Activated B cell treated with CpG ODN at 0.5 μM for 24 hours (primary cell): ENCODE data around the gene MCM7. TPM values are rescaled to one million over a fixed set of nuclear protein-coding genes. Genes with fewer than 3 reads are reported as not detected.

Experiments used
- ATAC-seq: fragments of 200-7000 bp; cut with Tn5 transposase; one replicate; pipeline ENCODE4 v1.10.0; 2021; ENCODE audit warnings: low read depth, mild to moderate bottlenecking, moderate library complexity
- CTCF ChIA-PET: fragments of 350-600 bp; sonication (Branson Sonifier 250); formaldehyde crosslinking; loops from one replicate; lab custom pipeline; 2021; ENCODE audit warnings: antibody characterized with exemption; lab: Charles Lee
- POLR2A ChIA-PET: fragments of 350-600 bp; sonication (Branson Sonifier 250); formaldehyde crosslinking; loops from one replicate; lab custom pipeline; 2021; ENCODE audit warnings: antibody characterized with exemption; lab: Charles Lee
- DNase-seq: peaks from one replicate; pipeline ENCODE4 v3.0.0; 2022
- H3K27ac Mint-ChIP-seq: one replicate; pipeline ENCODE4 v1.8.0; 2020; ENCODE audit warnings: mixed read lengths
- H3K27me3 Mint-ChIP-seq: one replicate; pipeline ENCODE4 v1.8.0; 2021; ENCODE audit warnings: mixed read lengths
- H3K36me3 Mint-ChIP-seq: one replicate; pipeline ENCODE4 v1.8.0; 2021; ENCODE audit warnings: low read depth, mixed read lengths
- H3K4me1 Mint-ChIP-seq: one replicate; pipeline ENCODE4 v1.8.0; 2021; ENCODE audit warnings: mixed read lengths
- H3K4me3 Mint-ChIP-seq: one replicate; pipeline ENCODE4 v1.8.0; 2020; ENCODE audit warnings: mild to moderate bottlenecking, mixed read lengths
- H3K9me3 Mint-ChIP-seq: one replicate; pipeline ENCODE4 v1.8.0; 2020; ENCODE audit warnings: mixed read lengths
- CTCF ChIP-seq: fragments of 200-600 bp; IDR thresholded peaks from one replicate; pipeline ENCODE4 v1.8.0; 2022; ENCODE audit warnings: antibody characterized with exemption, mild to moderate bottlenecking
- intact Hi-C: fragments of 100-400 bp; cut with micrococcal nuclease; formaldehyde crosslinking; loops from one replicate; pipeline ENCODE4 v1.15.1; 2024
- total RNA-seq: library from RNA; stranded (reverse); gene quantifications from 2 replicates; pipeline ENCODE4 v1.2.3, GENCODE V29; 2022

Gene MCM7
- total RNA-seq, 1 donor from 2014 or later, result 99.7 TPM

DNA sequence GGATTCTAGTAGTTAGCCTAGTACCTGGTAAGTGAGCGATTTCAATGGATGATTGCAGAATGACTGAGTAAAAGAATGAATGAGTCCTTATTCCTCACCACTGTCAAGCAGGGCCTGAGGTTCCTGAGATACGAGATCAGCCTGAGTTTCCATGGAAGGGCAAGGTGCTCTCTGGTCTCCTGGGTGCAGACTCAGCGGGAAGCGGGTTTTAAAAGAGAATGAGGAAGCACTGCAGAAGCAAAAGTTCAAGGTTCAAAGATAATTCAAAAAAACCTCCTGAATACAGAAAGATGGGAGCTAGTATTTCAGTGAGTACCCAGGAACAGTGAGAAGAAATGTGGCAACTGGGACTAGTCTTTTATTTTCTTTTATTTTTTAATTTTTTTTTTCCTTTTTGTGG lies 24.0 kb downstream of the MCM7 start:
- peaks cover 68% of the 10 kb centered on the region for H3K36me3 Mint-ChIP-seq
- CTCF ChIA-PET, result no interaction called here

DNA sequence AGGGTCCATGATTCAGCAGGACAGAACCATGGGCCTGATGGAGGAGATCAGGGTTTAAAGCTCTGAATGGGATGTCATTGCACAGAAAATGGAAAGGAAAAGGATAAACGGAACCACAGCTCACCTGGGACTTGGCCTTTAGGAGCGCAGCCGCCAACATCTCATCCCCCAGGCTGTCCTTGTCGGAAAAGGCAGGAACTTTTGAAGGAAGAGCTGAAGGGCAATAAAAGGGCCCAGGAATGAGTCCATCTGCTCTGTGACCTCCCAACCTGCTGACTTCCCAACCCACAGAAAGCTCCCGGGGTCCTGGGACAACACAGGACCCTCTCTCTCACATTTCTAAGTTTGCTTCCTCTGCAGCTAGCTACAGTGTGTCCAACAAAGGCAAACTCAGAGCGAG lies 25.8 kb downstream of the MCM7 start:
- ChIA-PET CTCF (no interaction called here), POLR2A (interaction anchor here (0.6 kb wide), 1 partner anchor 59 kb away, joined by 3 read pairs; no protein-coding TSS in a partner anchor)
- ATAC-seq (no peak), DNase-seq (no peak)
- Mint-ChIP-seq H3K27me3 (no peaks in the 10 kb centered on the region), H3K36me3 (peaks cover 79% of the 10 kb centered on the region), H3K27ac (no peak overlapping the region), H3K4me3 (no peak overlapping the region), H3K4me1 (peaks cover 8% of the 10 kb centered on the region), H3K9me3 (peaks cover 17% of the 10 kb centered on the region)
- no peak for TF ChIP-seq CTCF
- intact Hi-C loops, result no loop called here

More for the DNA sequence above, 24.0 kb downstream of the MCM7 start:
- H3K4me1 Mint-ChIP-seq, result peaks cover 21% of the 10 kb centered on the region
- intact Hi-C loops, result no loop called here
- POLR2A ChIA-PET, result interaction anchor here (1.2 kb wide), 1 partner anchor 46 kb away, joined by 5 read pairs; no protein-coding TSS in a partner anchor
- peaks cover 6% of the 10 kb centered on the region for H3K9me3 Mint-ChIP-seq
- no peak for TF ChIP-seq CTCF
- H3K4me3 Mint-ChIP-seq, result no peak overlapping the region
- H3K27me3 Mint-ChIP-seq, result no peaks in the 10 kb centered on the region
- no peak overlapping the region for H3K27ac Mint-ChIP-seq
- no peak for DNase-seq
- no peak for ATAC-seq

DNA sequence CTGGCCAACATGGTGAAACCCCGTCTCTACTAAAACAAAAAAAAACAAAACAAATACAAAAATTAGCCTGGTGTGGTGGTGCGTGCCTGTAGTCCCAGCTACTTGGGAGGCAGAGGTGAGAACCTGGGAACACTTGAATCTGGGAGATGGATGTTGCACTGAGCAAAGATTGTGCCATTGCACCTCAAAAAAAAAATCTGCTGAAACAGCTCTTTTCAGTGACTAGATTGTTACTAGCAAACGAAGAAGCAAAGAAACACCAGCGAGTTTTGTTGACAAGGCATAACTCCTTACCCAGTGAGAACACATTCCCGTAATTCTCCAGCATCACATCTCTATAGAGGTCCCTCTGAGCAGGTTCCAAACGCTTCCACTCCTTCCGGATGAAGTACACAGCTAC lies 26.4 kb downstream of the MCM7 start:
- Mint-ChIP-seq H3K27ac (no peak overlapping the region), H3K4me3 (no peak overlapping the region), H3K36me3 (peaks cover 84% of the 10 kb centered on the region), H3K27me3 (no peaks in the 10 kb centered on the region), H3K9me3 (peaks cover 20% of the 10 kb centered on the region), H3K4me1 (peaks cover 3% of the 10 kb centered on the region)
- POLR2A ChIA-PET, result no interaction called here
- ATAC-seq, result no peak
- no peak for DNase-seq
- no peak for TF ChIP-seq CTCF
- intact Hi-C loops, result no loop called here
- CTCF ChIA-PET, result no interaction called here

- intact Hi-C loops, result no loop called here
- DNase-seq (no peak), ATAC-seq (no peak)
- TF ChIP-seq CTCF, result no peak
- Mint-ChIP-seq H3K36me3 (peaks cover 83% of the 10 kb centered on the region), H3K27ac (no peak overlapping the region), H3K4me1 (peaks cover 3% of the 10 kb centered on the region), H3K4me3 (no peak overlapping the region), H3K27me3 (no peaks in the 10 kb centered on the region), H3K9me3 (peaks cover 20% of the 10 kb centered on the region)
- ChIA-PET CTCF (no interaction called here), POLR2A (interaction anchor here (0.6 kb wide), 1 partner anchor 87 kb away, joined by 5 read pairs; no protein-coding TSS in a partner anchor)
Measured at GRCh38 chr7:100072462-100072861, 28.7 kb downstream of the MCM7 start.

DNA sequence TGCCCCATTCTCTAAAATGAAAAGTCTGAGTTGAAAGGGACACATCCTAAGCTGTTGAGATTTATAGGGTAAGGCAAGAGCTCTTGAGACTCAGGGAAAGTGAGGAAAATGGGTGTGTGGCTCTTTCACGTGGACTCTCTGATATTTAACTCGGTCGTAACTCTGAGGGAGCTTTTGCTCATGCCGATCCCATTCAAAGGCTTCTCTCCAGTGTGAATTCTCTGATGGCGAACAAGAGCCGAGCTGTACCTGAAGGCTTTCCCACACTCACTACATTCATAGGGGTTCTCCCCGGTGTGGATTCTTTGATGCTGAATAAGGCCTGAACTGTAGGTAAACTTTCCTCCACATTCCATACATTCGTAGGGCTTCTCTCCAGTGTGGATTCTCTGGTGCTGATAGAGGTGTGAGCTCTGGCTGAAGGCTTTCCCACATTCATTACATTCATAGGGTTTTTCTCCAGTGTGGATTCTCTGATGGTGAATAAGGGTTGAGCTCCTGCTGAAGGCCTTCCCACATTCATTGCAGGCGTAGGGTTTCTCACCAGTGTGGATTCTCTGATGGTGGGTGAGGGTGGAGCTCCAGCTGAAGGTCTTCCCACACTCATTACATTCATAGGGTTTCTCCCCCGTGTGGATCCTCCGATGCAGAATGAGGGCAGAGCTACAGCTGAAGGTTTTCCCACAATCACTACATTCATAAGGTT lies 30.0 kb downstream of the MCM7 start:
- no peak overlapping the region for H3K4me3 Mint-ChIP-seq
- intact Hi-C loops, result no loop called here
- no peaks in the 10 kb centered on the region for H3K4me1 Mint-ChIP-seq
- ATAC-seq (no peak), DNase-seq (no peak)
- ChIA-PET CTCF (interaction anchor here (1.4 kb wide), 1 partner anchor 91 kb away, joined by 3 read pairs; no protein-coding TSS in a partner anchor), POLR2A (interaction anchor here (0.7 kb wide), 1 partner anchor 12 kb away, joined by 3 read pairs; no protein-coding TSS in a partner anchor)
- H3K27ac Mint-ChIP-seq, result no peak overlapping the region
- H3K9me3 Mint-ChIP-seq, result peaks cover 20% of the 10 kb centered on the region
- peaks cover 76% of the 10 kb centered on the region for H3K36me3 Mint-ChIP-seq
- no peak for TF ChIP-seq CTCF
- H3K27me3 Mint-ChIP-seq, result no peaks in the 10 kb centered on the region
